Ovary (tissue), 9 donors: ENCODE results near the gene ZNF775. TPM values are rescaled to one million over a fixed set of nuclear protein-coding genes. Genes with fewer than 3 reads are reported as not detected.

Experiments used
- DNase-seq, 5 donors: peaks; one replicate each; pipeline ENCODE4 v3.0.0-alpha.2; 2019 to 2020
- H3K27ac ChIP-seq, 2 donors: fragments of 200-600 bp; one replicate each; pipeline versions ENCODE4 v1.5.1 to v1.8.0; 2019 to 2022
- H3K27me3 ChIP-seq: fragments of 200-600 bp; one replicate; pipeline ENCODE4 v1.8.0; 2022
- H3K36me3 ChIP-seq: fragments of 200-600 bp; sonication (generic); one replicate; pipeline ENCODE4 v1.5.1; 2019
- H3K4me1 ChIP-seq: one replicate; pipeline ENCODE4 v1.8.1; 2013; ENCODE audit warnings: mild to moderate bottlenecking, moderate library complexity; ENCODE audit not compliant: insufficient read depth
- H3K4me3 ChIP-seq: fragments of 200-600 bp; sonication (generic); one replicate; pipeline ENCODE4 v1.5.1; 2017
- H3K9me3 ChIP-seq, 2 donors: fragments of 200-600 bp in 1 of 2; sonication (generic) in 1 of 2; one replicate each; pipeline versions ENCODE4 v1.5.1 to v1.8.1; 2013 to 2019; ENCODE audit warnings: mild to moderate bottlenecking in 1 of 2, moderate library complexity in 1 of 2
- EP300 ChIP-seq: sonication (generic); formaldehyde crosslinking; IDR thresholded peaks from one replicate; pipeline ENCODE4 v1.6.1; 2017; ENCODE audit warnings: antibody characterized with exemption
- POLR2A ChIP-seq: fragments of 450-650 bp; IDR thresholded peaks from one replicate; pipeline ENCODE4 v1.6.1; 2017; ENCODE audit warnings: antibody characterized with exemption, mild to moderate bottlenecking, moderate library complexity
- WGBS, 3 donors: extraction: QIAGEN DNeasy Blood & Tissue Kit in 1 of 3; methylation state at CpG; one replicate each; pipeline versions ENCODE4 v1.1.5 to v1.1.7; 2013 to 2017; 5-methylcytosine and 5-hydroxymethylcytosine counted together
- intact Hi-C, 4 donors: fragments of 100-400 bp; cut with DNase I; formaldehyde crosslinking; loops; one replicate each; pipeline versions ENCODE4 v1.11.0 to v1.15.1; 2022 to 2023
- polyA plus RNA-seq, 2 donors: library from polyadenylated mRNA; stranded (reverse); fragments of 200-250 nt in 1 of 2; fragments of 350-450 nt in 1 of 2; fragmentation: Illumina TruSeq in 1 of 2; extraction: RNeasy Lipid Tissue Mini Kit (QIAGEN cat#74804) in 1 of 2; gene quantifications; one replicate each; pipeline ENCODE4 v1.2.3, GENCODE V29; 2013 to 2014
- total RNA-seq, 7 donors: library from RNA; depleted of rRNA in 2 of 7; stranded (reverse); fragments of >200 nt in 2 of 7; fragmentation: NEBNext Ultra II Directional in 3 of 7; extraction: Animal tissue kit (Norgen Biotek cat#: 25700) in 3 of 7; gene quantifications; one replicate each; pipeline versions ENCODE4 v1.1.0 to v1.2.4, GENCODE V29; 2016 to 2023
- TF ChIP-seq, protein P1 (sequence below), 3 donors: fragments of 450-650 bp in 2 of 3; fragments of 200-600 bp in 1 of 3; IDR thresholded peaks; one replicate each; pipeline versions ENCODE4 v1.5.1 to v1.8.0; 2016 to 2022; ENCODE audit warnings: antibody characterized with exemption in 3 of 3, mild to moderate bottlenecking in 1 of 3
- donor health status: DM: no; HTN: no; CAD: no; lungs with moderate emphysema.
- donor health status: DM: no; HTN: no; CAD: no.
- donor health status: Bipolar disorder and iron deficiency.
- donor health status: DM: yes; HTN: yes; CAD: no.
- donor health status: DM: no; HTN: no; CAD: no.
- donor health status: DM: yes; HTN: yes; CAD: no.

Gene ZNF775
- total and polyA plus RNA-seq, 9 donors, result 0.28 to 13.9 (median 10.9) TPM

DNA sequence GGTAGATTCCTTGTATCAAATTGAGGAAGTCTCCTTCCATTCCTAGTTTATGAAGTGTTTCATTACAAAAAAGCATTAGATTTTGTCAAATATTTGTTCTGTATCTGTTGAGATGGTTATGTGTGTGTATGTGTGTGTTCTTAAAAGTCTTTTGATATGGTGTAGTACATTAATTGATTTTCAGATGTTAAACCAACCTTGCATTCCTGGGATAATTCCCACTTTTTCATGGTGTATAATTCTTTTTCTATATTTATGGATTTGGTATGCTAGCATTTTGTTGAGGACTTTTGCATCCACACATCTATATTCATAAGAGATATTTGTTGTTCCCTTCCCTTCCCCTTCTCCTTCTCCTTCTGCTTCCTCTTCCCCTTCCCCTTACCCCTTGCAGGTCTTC is 62.4 kb downstream of the ZNF775 start:
- H3K27me3 ChIP-seq, result no peaks in the 10 kb centered on the region
- no peak overlapping the region for H3K27ac ChIP-seq
- DNase-seq, result no peak
- H3K4me1 ChIP-seq, result no peaks in the 10 kb centered on the region
- H3K4me3 ChIP-seq, result no peak overlapping the region
- no peaks in the 10 kb centered on the region for H3K36me3 ChIP-seq
- intact Hi-C loops, result no loop called here
- no peaks in the 10 kb centered on the region for H3K9me3 ChIP-seq
- no peak for TF ChIP-seq POLR2A
- TF ChIP-seq EP300, result no peak
- TF ChIP-seq, protein P1, sequence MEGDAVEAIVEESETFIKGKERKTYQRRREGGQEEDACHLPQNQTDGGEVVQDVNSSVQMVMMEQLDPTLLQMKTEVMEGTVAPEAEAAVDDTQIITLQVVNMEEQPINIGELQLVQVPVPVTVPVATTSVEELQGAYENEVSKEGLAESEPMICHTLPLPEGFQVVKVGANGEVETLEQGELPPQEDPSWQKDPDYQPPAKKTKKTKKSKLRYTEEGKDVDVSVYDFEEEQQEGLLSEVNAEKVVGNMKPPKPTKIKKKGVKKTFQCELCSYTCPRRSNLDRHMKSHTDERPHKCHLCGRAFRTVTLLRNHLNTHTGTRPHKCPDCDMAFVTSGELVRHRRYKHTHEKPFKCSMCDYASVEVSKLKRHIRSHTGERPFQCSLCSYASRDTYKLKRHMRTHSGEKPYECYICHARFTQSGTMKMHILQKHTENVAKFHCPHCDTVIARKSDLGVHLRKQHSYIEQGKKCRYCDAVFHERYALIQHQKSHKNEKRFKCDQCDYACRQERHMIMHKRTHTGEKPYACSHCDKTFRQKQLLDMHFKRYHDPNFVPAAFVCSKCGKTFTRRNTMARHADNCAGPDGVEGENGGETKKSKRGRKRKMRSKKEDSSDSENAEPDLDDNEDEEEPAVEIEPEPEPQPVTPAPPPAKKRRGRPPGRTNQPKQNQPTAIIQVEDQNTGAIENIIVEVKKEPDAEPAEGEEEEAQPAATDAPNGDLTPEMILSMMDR (IDR thresholded peaks at IDR 0.05), result no peak

GRCh38 chr7:150442811-150443210 is 63.7 kb downstream of the ZNF775 start:
- Histone ChIP-seq H3K36me3 (no peaks in the 10 kb centered on the region), H3K27ac (no peak overlapping the region), H3K27me3 (no peaks in the 10 kb centered on the region), H3K9me3 (no peaks in the 10 kb centered on the region), H3K4me1 (no peaks in the 10 kb centered on the region), H3K4me3 (no peak overlapping the region)
- 94 to 95% (median 95%) methylated on average over 20 of the region's 20 CpGs for WGBS, 3 donors
- no peak for DNase-seq
- TF ChIP-seq POLR2A, result no peak
- TF ChIP-seq EP300, result no peak
- TF ChIP-seq, protein P1 (IDR thresholded peaks at IDR 0.05), result no peak
- intact Hi-C loops, result no loop called here

DNA sequence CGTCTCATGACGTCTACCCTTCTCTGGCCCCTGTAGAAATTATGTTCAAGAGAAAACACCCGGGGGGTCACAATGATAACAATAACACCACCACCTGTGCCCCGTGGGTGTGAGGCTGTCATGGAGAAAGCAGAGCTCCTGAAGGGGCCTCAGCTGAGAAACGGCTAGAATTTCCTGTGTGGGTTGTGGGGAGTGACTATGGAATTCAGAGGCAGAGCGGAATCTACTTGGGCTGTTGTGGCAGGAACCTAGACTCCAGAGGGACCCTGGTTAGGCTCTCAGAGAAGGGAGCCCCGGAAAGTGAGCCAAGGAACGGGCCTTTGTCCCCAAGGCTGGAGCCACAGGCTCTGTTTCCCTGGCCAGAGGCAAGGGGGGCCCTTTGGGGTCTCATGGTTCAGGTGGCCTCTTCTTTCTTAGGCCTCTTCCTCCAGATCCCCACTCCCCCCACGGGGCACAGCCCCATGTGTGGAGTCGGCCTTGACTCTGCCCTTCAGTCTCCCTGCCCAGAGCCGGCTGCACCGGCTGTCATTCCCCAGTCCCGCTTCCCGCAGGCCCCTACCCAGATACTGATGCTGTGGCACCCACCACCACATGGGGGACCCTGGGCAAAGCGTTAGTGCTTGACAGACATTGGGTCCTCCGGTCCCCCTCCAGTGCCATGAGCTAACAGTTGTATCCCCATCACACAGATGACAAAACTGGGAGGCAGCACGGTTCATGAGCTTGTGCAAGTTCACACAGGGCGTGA is 64.8 kb downstream of the ZNF775 start:
- Histone ChIP-seq H3K27me3 (no peaks in the 10 kb centered on the region), H3K36me3 (no peaks in the 10 kb centered on the region), H3K4me1 (no peaks in the 10 kb centered on the region), H3K9me3 (no peaks in the 10 kb centered on the region), H3K4me3 (no peak overlapping the region), H3K27ac (no peak overlapping the region)
- no peak for DNase-seq
- intact Hi-C loops, result no loop called here
- WGBS, 3 donors, result 69 to 75% (median 71%) methylated on average over 18 of the region's 18 CpGs
- TF ChIP-seq POLR2A, result no peak

DNA sequence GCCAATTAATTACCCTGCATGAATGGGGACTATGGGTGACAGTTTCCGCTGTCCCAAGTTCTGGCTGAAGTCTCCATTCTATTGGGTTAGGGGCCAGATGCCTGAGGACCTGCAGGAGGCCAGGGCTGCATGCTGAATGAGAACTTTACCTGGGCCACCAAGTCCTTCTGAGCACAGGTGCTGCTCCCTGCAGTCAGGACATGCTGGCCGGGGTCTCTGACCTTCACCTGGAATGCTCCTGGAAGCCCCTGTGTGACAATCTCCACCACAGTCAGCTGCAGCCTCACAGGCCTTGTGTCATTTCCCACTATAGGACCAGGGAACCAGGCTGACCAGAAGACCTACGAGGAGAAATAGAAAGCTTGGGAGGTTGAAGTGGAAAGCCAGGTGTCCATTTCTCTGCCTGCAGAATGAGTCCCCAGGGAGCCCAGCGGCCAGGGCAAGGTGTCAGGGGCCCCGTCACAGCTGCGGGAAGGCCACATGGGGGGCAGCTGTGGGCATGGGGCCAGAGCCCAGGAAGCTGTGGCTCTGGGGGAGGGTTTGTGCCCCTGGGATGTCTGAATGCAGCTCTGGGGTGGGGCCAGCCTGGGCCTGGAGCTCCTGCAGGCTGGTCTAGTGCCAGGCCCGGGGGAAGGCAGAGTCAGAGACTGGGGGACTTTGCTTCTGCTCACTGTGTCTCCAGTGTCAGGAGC is 65.7 kb downstream of the ZNF775 start:
- Histone ChIP-seq H3K4me1 (no peaks in the 10 kb centered on the region), H3K4me3 (no peak overlapping the region), H3K27me3 (no peaks in the 10 kb centered on the region), H3K36me3 (no peaks in the 10 kb centered on the region), H3K27ac (no peak overlapping the region), H3K9me3 (no peaks in the 10 kb centered on the region)
- TF ChIP-seq, protein P1 (IDR thresholded peaks at IDR 0.05), result no peak
- TF ChIP-seq EP300 (no peak), POLR2A (no peak)
- 76 to 86% (median 86%) methylated on average over 7 of the region's 7 CpGs for WGBS, 3 donors
- intact Hi-C loops, result no loop called here
- DNase-seq, result no peak

GRCh38 chr7:150446288-150446938 is 67.3 kb downstream of the ZNF775 start:
- H3K9me3 ChIP-seq, result no peaks in the 10 kb centered on the region
- H3K4me3 ChIP-seq, result no peak overlapping the region
- no peaks in the 10 kb centered on the region for H3K36me3 ChIP-seq
- 85 to 93% (median 92%) methylated on average over 2 of the region's 2 CpGs for WGBS, 3 donors
- TF ChIP-seq POLR2A, result no peak
- DNase-seq, result no peak
- intact Hi-C loops, result no loop called here
- H3K4me1 ChIP-seq, result no peaks in the 10 kb centered on the region
- no peaks in the 10 kb centered on the region for H3K27me3 ChIP-seq
- no peak overlapping the region for H3K27ac ChIP-seq

Other genes with a start within 250 kb of the ZNF775 start
- 10 to 100 TPM; 21.8 to 34.9 (median 27.1) TPM for gene LRRC61, start 56.0 kb upstream of the ZNF775 start, total RNA-seq
- 10 to 100 TPM in 1 of 2 donors, 1 to 10 TPM in 1; 3.0 to 18.5 TPM for gene LRRC61, start 56.0 kb upstream of the ZNF775 start, polyA plus RNA-seq
- 10 to 100 TPM in 2 of 7 donors, 1 to 10 TPM in 5; 3.4 to 11.3 (median 6.0) TPM for gene ACTR3C, start 55.8 kb upstream of the ZNF775 start, total RNA-seq
- 1 to 10 TPM; 1.6 to 1.8 TPM for gene ACTR3C, start 55.8 kb upstream of the ZNF775 start, polyA plus RNA-seq
- gene RARRES2, start 37.7 kb upstream of the ZNF775 start, total RNA-seq, result 100 to 1,000 TPM; 343 to 622 (median 518) TPM
- 100 to 1,000 TPM in 1 of 2 donors, 10 to 100 TPM in 1; 92.5 to 761 TPM for gene RARRES2, start 37.7 kb upstream of the ZNF775 start, polyA plus RNA-seq
- gene REPIN1, start 10.5 kb upstream of the ZNF775 start, total RNA-seq, result 10 to 100 TPM; 43.9 to 92.0 (median 74.2) TPM
- 10 to 100 TPM; 21.6 to 50.0 TPM for gene REPIN1, start 10.5 kb upstream of the ZNF775 start, polyA plus RNA-seq
- gene GIMAP8, start 71.3 kb downstream of the ZNF775 start, total RNA-seq, result 10 to 100 TPM in 1 of 7 donors, 1 to 10 TPM in 6; 2.1 to 10.3 (median 5.5) TPM
- 10 to 100 TPM; 12.2 to 22.8 TPM for gene GIMAP8, start 71.3 kb downstream of the ZNF775 start, polyA plus RNA-seq
- 1 to 10 TPM; 2.3 to 9.1 (median 6.1) TPM for gene GIMAP7, start 135.5 kb downstream of the ZNF775 start, total RNA-seq
- gene GIMAP7, start 135.5 kb downstream of the ZNF775 start, polyA plus RNA-seq, result 10 to 100 TPM; 25.1 to 30.3 TPM
- gene GIMAP4, start 188.1 kb downstream of the ZNF775 start, total RNA-seq, result 10 to 100 TPM in 3 of 7 donors, 1 to 10 TPM in 4; 5.4 to 18.8 (median 9.6) TPM
- gene GIMAP4, start 188.1 kb downstream of the ZNF775 start, polyA plus RNA-seq, result 10 to 100 TPM; 19.7 to 59.3 TPM